HL-60 (cell line): Measurements from ENCODE around the gene S100A5.

Experiments
- CTCF ChIP-seq: IDR thresholded peaks from one replicate; pipeline ENCODE4 v1.5.1; 2011; ENCODE audit warnings: low read length, control low read depth, inconsistent platforms; ENCODE audit not compliant: insufficient read depth
- GABPA ChIP-seq: IDR thresholded peaks from 2 replicates; pipeline ENCODE4 v1.6.1; 2012; ENCODE audit warnings: low read depth
- POLR2AphosphoS5 ChIP-seq: IDR thresholded peaks from 2 replicates; pipeline ENCODE4 v1.6.1; 2012; ENCODE audit warnings: low read depth
- REST ChIP-seq: IDR thresholded peaks from 2 replicates; pipeline ENCODE4 v1.6.1; 2012; ENCODE audit warnings: low read depth; ENCODE audit not compliant: insufficient replicate concordance
- SPI1 ChIP-seq: IDR thresholded peaks from 2 replicates; pipeline ENCODE4 v1.6.1; 2012; ENCODE audit warnings: low read depth, mild to moderate bottlenecking, borderline replicate concordance

GRCh38 chr1:153569465-153569864, 28.7 kb upstream of the S100A5 start:
- TF ChIP-seq CTCF (no peak), REST (no peak), SPI1 (no peak), POLR2AphosphoS5 (no peak), GABPA (no peak)
